Lung (tissue), 12 donors: ENCODE measurements around the gene PLK5. TPM values are rescaled to one million over a fixed set of nuclear protein-coding genes. Genes with fewer than 3 reads are reported as not detected.
"Not testable (repeated sequence)": the region's sequence is repeated elsewhere in the genome, so short reads cannot be mapped to it uniquely, and the experiment has no call there.

ENCODE experiments used
- ATAC-seq: fragments of 200-7000 bp; cut with Tn5 transposase; one replicate; pipeline ENCODE4 v1.9.1; 2020; ENCODE audit warnings: moderate number of reproducible peaks; ENCODE audit not compliant: insufficient read depth, low FRiP score
- DNase-seq, 3 donors: peaks; one replicate each; pipeline ENCODE4 v3.0.0-alpha.2; 2013 to 2017
- H3K27ac ChIP-seq, 2 donors: one replicate each; pipeline ENCODE4 v1.5.1; 2013; ENCODE audit warnings: mild to moderate bottlenecking in 2 of 2, moderate library complexity in 2 of 2, control low read depth in 1 of 2, inconsistent platforms in 1 of 2, low read depth in 1 of 2, low read length in 1 of 2
- H3K27me3 ChIP-seq, 3 donors: one replicate each; pipeline ENCODE4 v1.5.1; 2013; ENCODE audit warnings: low read length in 2 of 3; ENCODE audit not compliant: control insufficient read depth in 3 of 3, insufficient read depth in 3 of 3
- H3K36me3 ChIP-seq, 4 donors: one replicate each; pipeline ENCODE4 v1.5.1; 2013; ENCODE audit warnings: low read length in 4 of 4, mild to moderate bottlenecking in 1 of 4, moderate library complexity in 1 of 4; ENCODE audit not compliant: control insufficient read depth in 4 of 4, insufficient read depth in 4 of 4
- H3K4me1 ChIP-seq, 5 donors: one replicate each; pipeline ENCODE4 v1.5.1; 2013; ENCODE audit warnings: low read length in 5 of 5, mild to moderate bottlenecking in 2 of 5, moderate library complexity in 1 of 5; ENCODE audit not compliant: control insufficient read depth in 5 of 5, insufficient read depth in 5 of 5
- H3K4me3 ChIP-seq: one replicate; pipeline ENCODE4 v1.5.1; 2013; ENCODE audit warnings: mild to moderate bottlenecking, control low read depth, moderate library complexity
- H3K9ac ChIP-seq, 2 donors: one replicate each; pipeline ENCODE4 v1.5.1; 2013; ENCODE audit warnings: low read length in 2 of 2, control low read depth in 1 of 2; ENCODE audit not compliant: insufficient read depth in 1 of 2
- H3K9me3 ChIP-seq, 4 donors: one replicate each; pipeline ENCODE4 v1.5.1; 2013; ENCODE audit warnings: low read length in 3 of 4, mild to moderate bottlenecking in 1 of 4, moderate library complexity in 1 of 4; ENCODE audit not compliant: control insufficient read depth in 4 of 4, insufficient read depth in 3 of 4
- CTCF ChIP-seq: IDR thresholded peaks from 2 replicates; pipeline ENCODE4 v1.5.1; 2012; ENCODE audit warnings: mild to moderate bottlenecking; ENCODE audit errors: control extremely low read depth, extremely low read depth
- WGBS, 2 donors: extraction: QIAGEN DNeasy Blood & Tissue Kit; methylation state at CpG; one replicate each; pipeline ENCODE4 v1.1.7; 2013; 5-methylcytosine and 5-hydroxymethylcytosine counted together
- polyA plus RNA-seq, 2 donors: library from polyadenylated mRNA; stranded (reverse); fragments of 200-250 nt; gene quantifications; one replicate each; pipeline ENCODE4 v1.2.1, GENCODE V29; 2013
- total RNA-seq, 2 donors: library from RNA; depleted of rRNA in 1 of 2; stranded (reverse); fragments of >200 nt in 1 of 2; gene quantifications; one replicate each; pipeline ENCODE4 v1.2.1, GENCODE V29; 2014 to 2021
- donor health status: control.
- donor health status: control.
- donor health status: Bipolar disorder and iron deficiency.
- donor health status: healthy.
- donor health status: DM: yes; HTN: yes; CAD: no.

PLK5 gene
- total and polyA plus RNA-seq, 4 donors, result 0.09 TPM; not detected in 3

GRCh38 chr19:1497578-1498235, 26.2 kb upstream of the PLK5 start:
- Histone ChIP-seq H3K4me1 (peaks cover 0 to 4% (median 2%) of the 10 kb centered on the region in 5 donors), H3K36me3 (no peaks in the 10 kb centered on the region), H3K27ac (no peak overlapping the region), H3K4me3 (no peak overlapping the region), H3K9me3 (peaks cover 0 to under 1% (median 0%) of the 10 kb centered on the region in 4 donors), H3K27me3 (peaks cover 4 to 6% (median 5%) of the 10 kb centered on the region in 3 donors), H3K9ac (no peak overlapping the region)
- no peak for TF ChIP-seq CTCF
- DNase-seq (no peak), ATAC-seq (no peak)
- 84 to 87% methylated on average over 24 to 25 of the region's 25 CpGs for WGBS, 2 donors

GRCh38 chr19:1499231-1499630, 24.6 kb upstream of the PLK5 start:
- not testable (repeated sequence) for ATAC-seq, H3K27ac ChIP-seq, H3K4me3 ChIP-seq, H3K36me3 ChIP-seq, H3K9ac ChIP-seq, DNase-seq, H3K9me3 ChIP-seq
- H3K27me3 ChIP-seq, result peaks cover 5 to 19% (median 18%) of the 10 kb centered on the region in 3 donors
- WGBS, 2 donors, result 88 to 98% methylated on average over 11 to 34 of the region's 34 CpGs
- peaks cover 0 to 10% (median 6%) of the 10 kb centered on the region in 5 donors for H3K4me1 ChIP-seq

- Histone ChIP-seq H3K4me1 (peaks cover 0 to 10% (median 6%) of the 10 kb centered on the region in 5 donors), H3K27ac (no peak overlapping the region), H3K4me3 (no peak overlapping the region), H3K36me3 (no peaks in the 10 kb centered on the region), H3K27me3 (peaks cover 5 to 29% (median 25%) of the 10 kb centered on the region in 3 donors), H3K9me3 (peaks cover 0 to 2% (median 0%) of the 10 kb centered on the region in 4 donors), H3K9ac (no peak overlapping the region)
- no peak for TF ChIP-seq CTCF
- no peak for DNase-seq
- ATAC-seq, result no peak
- WGBS, 2 donors, result 47 to 78% methylated on average over 9 of the region's 9 CpGs
Measured at GRCh38 chr19:1501200-1501595, 22.7 kb upstream of the PLK5 start.

GRCh38 chr19:1502433-1503088, 21.3 kb upstream of the PLK5 start:
- no peak for TF ChIP-seq CTCF
- H3K27ac ChIP-seq, result no peak overlapping the region
- no peak overlapping the region for H3K9ac ChIP-seq
- DNase-seq (no peak), ATAC-seq (no peak)
- peaks cover 0 to 27% (median 25%) of the 10 kb centered on the region in 3 donors for H3K27me3 ChIP-seq
- WGBS, 2 donors, result 62 to 72% methylated on average over 14 of the region's 14 CpGs
- H3K4me3 ChIP-seq, result no peak overlapping the region
- peaks cover 0 to 7% (median 4%) of the 10 kb centered on the region in 5 donors for H3K4me1 ChIP-seq
- no peaks in the 10 kb centered on the region for H3K36me3 ChIP-seq
- H3K9me3 ChIP-seq, result peaks cover 0 to 2% (median 0%) of the 10 kb centered on the region in 4 donors
